LHCN-M2 (cell line): ENCODE measurements around the gene OR5A2. TPM values are rescaled to one million over a fixed set of nuclear protein-coding genes. Genes with fewer than 3 reads are reported as not detected.
A peak's percentile ranks its signal among the peaks of the same experiment; 100 is the strongest.
"Not testable (repeated sequence)": the region's sequence is repeated elsewhere in the genome, so short reads cannot be mapped to it uniquely, and the experiment has no call there.

ENCODE experiments used
- DNase-seq: peaks from one replicate; pipeline ENCODE4 v3.0.0-alpha.2; 2012; ENCODE audit warnings: low read depth
- polyA plus RNA-seq: library from polyadenylated mRNA; unstranded; fragments of >200 nt; gene quantifications from one replicate; pipeline ENCODE4 v1.2.1, GENCODE V29; 2012; ENCODE audit warnings: missing spikeins
- total RNA-seq: library from RNA; depleted of rRNA; stranded (reverse); fragments of >200 nt; gene quantifications from 2 replicates; pipeline ENCODE4 v1.2.3, GENCODE V29; 2014; rRNA removed

The OR5A2 gene, protein sequence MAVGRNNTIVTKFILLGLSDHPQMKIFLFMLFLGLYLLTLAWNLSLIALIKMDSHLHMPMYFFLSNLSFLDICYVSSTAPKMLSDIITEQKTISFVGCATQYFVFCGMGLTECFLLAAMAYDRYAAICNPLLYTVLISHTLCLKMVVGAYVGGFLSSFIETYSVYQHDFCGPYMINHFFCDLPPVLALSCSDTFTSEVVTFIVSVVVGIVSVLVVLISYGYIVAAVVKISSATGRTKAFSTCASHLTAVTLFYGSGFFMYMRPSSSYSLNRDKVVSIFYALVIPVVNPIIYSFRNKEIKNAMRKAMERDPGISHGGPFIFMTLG
- not detected in 2 replicates for total RNA-seq
- polyA plus RNA-seq, result not detected

DNA sequence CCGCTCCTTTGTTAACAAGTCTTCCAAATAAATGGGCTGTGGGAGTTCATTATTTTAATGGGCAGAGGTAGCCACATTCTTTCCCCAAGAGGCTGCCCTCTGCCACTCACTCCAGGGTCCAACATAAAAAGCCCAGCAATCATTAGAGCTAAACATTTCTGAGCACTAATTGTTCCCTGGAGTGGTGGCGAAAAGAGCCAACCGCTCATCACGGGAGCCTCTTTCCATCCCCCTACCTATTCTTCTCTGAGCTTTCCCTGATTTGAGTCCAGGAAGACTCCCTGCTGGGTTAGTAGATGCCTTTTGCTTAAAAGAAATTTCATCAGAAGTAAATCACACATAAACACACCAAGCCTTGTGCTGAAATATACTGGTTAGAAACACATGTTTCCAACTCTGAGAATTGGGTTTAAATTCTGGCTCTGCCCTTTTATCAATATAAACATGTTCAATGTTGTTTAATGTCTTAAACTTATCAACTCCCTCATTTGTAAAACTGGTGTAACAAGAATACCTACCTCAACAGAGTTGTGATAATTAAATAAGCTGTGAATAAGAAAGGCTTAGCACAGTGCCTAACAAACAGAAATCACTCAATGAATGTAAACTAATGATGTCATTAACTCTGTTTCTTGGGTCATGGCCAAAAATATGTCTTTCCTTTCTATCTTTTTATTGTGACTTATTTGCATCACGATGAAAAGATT is at the start of gene OR5A2:
Gene OR5A2 (minus strand): TSS at position 53 of the 707 bp plus-strand sequence. CDS start 3,460 bp downstream, outside the sequence.
- no peak for DNase-seq

DNA sequence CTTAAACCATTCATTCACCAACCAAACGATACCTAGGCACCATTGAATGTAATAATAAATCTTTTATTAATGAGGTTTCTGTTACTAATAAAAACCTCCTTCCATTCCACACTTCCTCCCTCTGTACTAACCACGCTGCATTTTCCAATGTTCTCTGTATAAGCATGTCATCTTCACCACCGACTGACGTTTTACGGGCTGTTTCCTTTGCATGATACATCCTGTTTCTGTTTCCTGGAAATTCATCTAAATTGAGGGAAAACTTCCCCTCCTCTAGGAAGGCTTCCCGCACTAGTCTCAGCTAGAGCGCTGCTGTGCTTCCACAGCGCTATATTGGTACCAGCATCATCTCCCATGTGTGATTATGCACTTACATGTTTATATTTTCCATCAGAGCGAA is 49.0 kb upstream of the OR5A2 start:
- DNase-seq, result no peak

DNA sequence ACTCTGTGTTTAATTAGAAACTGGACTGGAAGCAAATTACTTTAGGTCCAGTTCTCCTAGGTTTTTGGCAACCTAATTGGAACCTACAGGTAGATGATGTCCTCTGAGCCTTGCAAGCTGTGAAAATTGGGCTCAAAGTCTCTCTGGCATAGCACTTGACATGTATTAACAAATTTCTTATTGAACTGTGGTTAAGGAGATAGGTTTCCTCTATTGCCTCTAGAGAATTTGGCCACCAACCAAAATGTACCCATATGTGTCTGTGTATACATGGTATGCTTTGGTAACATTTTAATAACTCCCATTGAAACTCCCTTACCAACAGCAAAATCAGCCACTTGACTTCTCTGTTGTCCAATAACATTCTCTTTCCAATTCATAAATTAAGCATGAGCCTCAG is 46.8 kb upstream of the OR5A2 start, which contains the start of gene OR4D10:
Gene OR4D10 (plus strand): TSS at position 301 of the 400 bp plus-strand sequence. CDS start 4,115 bp downstream, outside the sequence.
- DNase-seq, result no peak

DNA sequence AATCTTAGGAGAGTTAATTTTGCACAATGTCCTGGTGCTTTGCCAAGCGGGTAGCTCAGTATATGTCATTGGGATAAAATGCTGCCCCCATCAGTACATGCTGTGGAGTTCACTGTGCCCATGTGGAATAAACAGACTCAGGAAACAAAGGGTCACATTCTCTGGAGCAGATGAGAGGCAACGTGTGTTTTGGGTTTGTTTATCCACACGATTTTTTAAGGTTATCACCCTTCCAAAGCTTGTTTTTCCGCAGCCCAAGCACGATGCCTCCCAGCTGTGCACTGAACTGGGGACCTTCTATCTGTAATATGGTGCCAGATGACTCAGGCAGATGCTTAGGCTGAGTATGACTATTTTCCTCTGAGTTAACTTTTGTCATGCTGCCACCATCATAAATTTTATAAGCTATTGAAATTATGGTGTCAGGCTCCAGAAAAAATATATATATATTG is 37.0 kb upstream of the OR5A2 start:
- DNase-seq, result peak; percentile 3

DNA sequence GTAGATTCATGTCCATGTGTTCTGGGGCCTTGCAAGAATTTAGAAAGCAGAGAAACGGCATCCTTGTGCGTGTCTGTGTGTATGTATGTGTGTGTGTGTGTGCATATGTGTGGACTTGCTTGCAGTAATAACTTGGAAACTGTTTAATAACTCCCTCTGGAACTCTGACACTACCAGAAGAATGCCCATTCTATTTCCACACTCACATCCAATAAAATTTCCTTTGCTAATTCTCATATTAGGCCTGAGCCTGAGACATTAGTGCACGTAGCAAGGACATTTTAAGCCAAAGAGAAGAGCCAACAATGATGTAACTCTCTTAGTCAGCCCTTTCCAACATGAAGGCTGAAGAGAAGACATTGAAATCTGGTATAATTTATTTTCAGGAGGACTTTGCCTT is 33.7 kb upstream of the OR5A2 start:
- DNase-seq, result no peak

DNA sequence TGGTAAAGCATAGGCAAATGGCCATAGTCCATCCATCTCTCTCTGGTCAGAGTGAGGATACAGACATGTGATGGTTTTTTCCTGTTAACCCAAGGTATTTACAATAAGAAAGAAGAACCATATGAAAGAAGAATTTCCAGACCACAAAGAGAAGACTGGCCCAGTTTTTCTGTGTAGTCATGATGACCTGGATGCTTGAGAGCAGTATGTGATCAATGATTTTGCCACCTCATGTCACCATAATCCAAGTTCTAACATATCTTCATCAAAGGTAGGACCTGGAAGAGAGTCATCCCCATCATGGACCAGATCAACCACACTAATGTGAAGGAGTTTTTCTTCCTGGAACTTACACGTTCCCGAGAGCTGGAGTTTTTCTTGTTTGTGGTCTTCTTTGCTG is 30.4 kb upstream of the OR5A2 start, which contains the start of gene OR4D6:
Gene OR4D6 (plus strand): TSS at position 301 of the 400 bp plus-strand sequence. CDS start 0 bp downstream, at position 301.
- DNase-seq, result no peak

DNA sequence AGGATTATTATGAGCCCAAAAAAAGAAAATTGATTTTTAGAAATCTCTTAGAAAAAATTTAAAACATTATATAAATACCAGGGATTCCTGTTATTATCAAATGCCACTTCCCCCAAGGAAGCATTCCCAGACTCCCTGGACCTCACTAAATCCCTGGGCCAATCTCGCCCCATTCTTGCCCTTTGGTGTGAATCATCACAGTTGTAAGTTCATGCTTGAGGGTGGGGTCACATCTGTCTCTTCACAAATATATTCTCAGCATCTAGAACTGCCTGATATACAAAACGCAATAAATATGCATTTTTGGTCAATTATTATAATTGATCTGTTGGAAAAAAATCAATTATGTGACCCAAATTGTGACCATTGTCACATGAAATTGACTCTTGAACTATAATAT is 22.3 kb upstream of the OR5A2 start:
- no peak for DNase-seq

DNA sequence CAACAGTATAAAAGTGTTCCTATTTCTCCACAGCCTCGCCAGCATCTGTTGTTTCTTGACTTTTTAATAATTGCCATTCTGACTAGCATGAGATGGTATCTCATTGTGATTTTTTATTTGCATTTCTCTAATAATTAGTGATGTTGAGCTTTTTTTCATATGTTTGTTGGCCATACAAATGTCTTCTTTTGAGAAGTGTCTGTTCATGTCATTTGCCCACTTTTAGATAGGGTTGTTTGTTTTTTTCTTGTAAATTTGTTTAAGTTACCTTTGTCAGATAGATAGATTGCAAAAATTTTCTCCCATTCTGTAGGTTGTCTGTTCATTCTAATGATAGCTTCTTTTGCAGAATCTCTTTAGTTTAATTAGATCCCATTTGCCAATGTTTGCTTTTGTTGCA is 19.4 kb upstream of the OR5A2 start:
- not testable (repeated sequence) for DNase-seq

DNA sequence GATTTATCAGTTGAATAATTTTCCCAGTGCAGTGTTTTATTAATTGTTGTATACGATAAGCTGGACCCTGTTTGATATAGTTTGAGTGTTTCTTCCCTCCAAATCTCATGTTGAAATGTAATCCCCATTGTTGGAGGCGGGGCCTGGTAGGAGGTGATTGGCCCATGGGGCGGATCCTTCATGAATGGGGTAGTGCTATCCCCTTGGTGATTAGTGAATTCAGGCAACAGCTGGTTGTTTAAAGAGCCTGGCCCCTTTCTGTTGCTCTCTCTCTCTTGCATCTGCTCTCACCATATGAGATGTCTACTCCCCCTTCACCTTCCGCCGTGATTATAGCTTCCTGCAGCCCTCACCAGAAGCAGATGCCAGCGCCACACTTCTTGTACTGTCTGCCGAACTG is 11.6 kb upstream of the OR5A2 start:
- peak; percentile 5 for DNase-seq

DNA sequence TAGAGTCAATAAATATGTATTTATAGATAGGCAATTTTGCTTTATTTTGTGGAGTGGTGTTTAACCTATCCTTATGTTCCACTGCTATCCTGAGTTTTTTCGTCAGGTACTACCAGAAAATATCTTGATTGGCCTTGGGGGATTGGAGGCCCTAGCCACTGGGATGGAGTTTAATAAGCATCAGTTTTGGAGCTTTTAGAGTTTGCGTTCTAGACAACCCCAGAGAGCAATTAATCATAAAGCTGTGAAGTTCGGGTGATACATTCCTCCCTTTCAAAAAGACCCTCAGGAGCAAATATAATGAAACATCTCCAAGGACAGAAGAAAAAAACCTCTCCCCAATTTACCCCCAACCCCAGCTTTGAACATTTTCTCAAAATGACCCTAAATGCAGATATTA is 10.0 kb upstream of the OR5A2 start, which contains the start of gene OR5A1:
Gene OR5A1 (plus strand): TSS at position 301 of the 400 bp plus-strand sequence. CDS start 6,700 bp downstream, outside the sequence.
- DNase-seq, result no peak

DNA sequence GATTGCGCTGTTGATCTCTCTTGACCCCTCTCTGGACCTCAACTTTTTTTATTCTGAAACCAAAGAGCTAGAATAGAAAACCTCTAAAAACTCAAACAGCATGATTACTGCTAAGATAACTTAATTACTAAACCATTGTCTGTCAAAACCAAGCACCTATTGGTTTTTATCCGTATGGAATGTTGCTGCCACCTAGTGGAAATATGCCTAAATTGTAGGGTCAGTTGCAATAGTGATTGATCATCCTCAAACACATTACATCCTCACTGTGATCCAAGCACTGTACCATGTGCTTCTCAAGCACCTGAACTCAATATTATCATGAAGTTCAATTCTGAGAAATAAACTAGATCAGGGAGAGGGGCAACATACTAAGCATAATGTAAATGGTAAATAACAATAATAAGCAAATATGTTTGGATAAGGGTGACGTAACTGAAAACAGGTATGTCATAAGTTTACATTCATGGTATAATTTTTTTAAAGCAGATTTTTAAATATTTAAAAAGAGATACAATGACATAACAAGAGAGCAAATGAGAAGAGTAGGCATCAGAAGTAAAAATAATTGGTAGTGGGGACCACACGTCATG is 3.8 kb upstream of the OR5A2 start:
- DNase-seq, result peak; percentile 27

DNA sequence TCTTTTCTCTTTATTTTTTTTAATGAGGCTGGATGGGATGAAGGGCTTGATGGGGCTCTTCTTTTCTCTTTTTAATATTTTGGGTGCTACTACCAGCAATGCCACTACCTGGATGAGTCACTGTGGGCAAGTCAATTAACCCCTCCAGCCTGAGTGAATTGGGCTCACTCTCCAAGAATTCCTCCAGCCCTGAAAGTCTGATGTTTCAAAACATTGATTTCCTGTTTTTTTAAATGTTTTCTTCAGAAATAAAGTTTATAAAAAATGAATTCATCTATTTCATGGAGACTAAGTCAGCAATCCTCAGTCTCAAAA is 812 bp upstream of the OR5A2 start:
- no peak for DNase-seq

DNA sequence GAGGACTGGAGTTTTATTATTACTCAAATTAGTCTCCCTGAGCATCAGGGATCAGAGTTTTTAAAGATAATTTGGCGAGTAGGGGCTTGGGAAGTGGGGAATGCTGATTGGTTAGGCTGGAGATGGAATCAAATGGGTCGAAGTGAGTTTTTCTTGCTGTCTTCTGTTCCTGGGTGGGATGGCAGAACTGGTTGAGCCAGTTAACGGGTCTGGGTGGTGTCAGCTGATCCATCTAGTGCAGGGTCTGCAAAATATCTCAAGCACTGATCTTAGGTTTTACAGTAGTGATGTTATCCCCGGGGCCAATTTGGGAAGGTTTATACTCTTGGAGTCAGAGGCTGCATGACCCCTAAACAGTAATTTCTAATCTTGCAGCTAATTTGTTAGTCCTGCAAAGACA is 1.1 kb downstream of the OR5A2 start:
- DNase-seq, result no peak

DNA sequence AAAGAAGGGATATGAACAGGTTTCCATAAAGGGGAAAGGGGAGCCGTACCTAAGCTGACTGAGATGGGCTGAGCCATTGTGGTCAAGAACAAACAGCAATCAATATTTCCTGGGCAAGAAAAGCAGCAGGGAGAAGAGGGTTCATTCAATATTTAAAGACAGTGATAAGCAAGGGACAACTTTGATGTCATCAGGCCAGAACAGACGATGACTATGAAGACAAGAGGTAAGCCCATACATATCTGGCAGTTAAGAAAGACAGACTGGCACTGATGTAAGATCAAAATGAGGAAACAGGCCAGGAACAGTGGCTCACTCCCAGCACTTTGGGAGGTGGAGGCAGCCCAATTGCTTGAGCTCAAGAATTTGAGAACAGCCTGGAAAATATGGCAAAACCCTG is 2.4 kb downstream of the OR5A2 start:
- DNase-seq, result no peak

DNA sequence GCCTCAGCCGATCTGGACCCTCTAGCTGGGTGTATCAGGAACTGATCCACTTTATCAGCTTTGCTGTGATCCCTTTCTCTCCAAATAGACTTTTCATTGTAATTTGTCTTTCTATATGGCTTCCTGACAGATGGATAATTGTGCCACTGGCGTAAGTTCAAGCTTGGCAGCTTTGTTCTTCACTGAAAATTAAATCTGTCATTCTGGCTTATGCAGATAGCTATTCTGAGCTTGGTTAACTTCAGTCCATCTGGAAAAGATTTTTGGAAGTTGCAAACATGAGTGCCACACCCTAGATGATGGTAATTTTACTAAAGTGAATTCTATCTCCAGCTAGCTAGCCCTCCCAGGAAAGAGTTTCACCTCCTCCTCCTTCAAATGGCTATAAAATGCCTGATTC is 8.1 kb downstream of the OR5A2 start:
- no peak for DNase-seq

DNA sequence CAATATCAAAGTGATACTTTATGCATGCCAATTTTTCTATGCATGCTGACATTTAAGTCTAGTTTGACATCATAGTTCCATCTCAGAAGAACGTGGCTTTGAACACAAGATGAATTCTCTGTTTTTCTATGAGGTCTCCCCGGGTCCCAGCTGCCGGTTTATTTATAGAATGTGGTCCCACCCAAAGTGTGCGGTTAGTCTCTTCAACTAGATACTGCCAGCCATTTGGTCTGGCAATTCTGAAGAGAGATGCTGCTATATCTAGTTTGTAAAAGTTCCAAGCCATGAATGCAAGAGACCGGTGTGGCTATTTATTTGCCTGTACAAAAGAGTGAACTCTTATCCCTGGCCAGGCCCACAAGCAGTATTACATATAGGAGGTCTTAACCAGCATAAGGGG is 9.2 kb downstream of the OR5A2 start:
- DNase-seq, result no peak

DNA sequence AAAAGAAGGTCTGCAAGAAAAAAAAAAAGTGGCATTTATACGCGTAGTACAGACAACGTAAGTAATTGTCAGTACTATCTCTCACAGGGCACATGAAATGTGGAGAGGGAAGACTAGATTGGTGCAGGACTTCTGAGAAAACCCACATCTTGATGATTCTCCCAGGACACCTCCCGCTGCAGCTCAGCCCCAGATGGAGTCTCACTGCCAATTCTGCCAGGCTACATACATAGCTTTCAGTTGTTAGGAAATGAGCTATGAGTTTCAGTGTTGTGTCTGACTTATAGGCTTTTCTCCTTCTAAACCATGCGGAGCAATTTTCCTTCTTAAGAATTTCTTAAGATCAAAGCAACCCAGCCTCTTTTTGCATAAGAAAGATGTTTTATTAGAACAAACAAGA is 9.6 kb downstream of the OR5A2 start:
- DNase-seq, result no peak

DNA sequence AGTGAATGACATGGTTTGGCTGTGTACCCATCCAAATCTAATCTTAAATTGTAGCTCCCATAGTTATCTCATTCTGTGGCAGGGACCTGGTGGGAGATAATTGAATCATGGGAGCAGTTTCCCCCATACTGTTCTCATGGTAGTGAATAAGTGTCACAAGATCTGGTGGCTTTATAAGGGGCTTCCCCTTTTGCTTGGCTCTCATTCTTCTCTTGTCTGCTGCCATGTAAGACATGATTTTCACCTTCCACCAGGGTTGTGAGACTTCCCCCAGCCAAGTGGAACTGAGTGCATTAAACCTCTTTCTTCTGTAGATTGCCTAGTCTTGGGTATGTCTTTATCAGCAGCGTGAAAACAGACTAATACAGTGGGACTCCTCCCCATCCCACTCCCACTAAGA is 11.1 kb downstream of the OR5A2 start:
- no peak for DNase-seq

DNA sequence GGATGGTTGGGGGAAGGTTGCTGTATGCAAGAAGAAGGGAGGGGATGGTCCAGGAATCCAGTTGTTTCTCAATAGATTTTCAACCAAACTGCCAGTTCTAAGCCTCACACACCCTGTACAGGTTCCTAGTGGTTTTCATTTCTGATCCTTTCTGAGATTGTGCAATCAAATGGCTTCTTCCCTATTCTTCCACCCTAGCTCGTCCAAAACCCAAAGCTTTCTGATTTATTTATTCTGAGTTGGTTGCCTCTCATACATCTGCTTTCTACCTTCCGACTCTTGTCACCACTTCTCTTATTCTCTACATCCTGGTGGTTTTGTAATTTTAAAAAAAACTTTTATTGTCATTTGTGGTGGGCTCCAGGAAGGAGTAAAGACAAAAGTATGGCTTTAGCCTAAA is 12.6 kb downstream of the OR5A2 start:
- DNase-seq, result no peak

DNA sequence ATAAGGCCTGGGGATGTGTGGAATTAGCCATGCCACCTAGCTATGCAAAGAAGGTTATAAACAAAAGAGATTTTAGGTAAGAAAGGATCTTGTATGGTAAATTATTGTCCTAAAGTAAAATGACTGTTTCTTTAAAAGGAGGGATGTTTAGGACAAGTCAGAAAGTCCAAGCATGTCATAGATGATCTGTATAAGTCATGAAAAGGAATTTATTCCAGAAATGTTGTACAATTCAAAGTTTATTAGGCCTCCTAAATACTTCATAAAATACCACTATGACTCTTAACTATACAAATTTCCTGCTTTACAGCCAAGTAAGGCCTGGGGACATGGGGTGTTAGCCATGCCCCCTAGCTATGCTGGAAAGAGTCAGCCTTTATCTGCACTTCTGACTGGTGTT is 22.7 kb downstream of the OR5A2 start:
- peak; percentile 3 for DNase-seq

DNA sequence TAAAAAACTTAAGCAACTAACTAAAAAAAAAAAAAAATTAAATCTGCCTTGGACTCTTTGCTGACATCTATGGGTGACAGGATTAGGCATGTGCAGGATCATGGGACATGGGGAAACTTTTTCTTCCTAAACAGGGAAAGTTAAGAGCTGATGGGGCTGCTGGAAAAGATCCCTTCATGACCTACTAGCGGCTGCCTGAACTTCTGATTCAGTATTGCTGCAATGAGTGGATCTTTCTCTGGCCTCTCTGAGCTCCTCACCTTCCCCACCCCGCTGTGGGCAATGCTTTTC is 25.0 kb downstream of the OR5A2 start:
- DNase-seq, result no peak

DNA sequence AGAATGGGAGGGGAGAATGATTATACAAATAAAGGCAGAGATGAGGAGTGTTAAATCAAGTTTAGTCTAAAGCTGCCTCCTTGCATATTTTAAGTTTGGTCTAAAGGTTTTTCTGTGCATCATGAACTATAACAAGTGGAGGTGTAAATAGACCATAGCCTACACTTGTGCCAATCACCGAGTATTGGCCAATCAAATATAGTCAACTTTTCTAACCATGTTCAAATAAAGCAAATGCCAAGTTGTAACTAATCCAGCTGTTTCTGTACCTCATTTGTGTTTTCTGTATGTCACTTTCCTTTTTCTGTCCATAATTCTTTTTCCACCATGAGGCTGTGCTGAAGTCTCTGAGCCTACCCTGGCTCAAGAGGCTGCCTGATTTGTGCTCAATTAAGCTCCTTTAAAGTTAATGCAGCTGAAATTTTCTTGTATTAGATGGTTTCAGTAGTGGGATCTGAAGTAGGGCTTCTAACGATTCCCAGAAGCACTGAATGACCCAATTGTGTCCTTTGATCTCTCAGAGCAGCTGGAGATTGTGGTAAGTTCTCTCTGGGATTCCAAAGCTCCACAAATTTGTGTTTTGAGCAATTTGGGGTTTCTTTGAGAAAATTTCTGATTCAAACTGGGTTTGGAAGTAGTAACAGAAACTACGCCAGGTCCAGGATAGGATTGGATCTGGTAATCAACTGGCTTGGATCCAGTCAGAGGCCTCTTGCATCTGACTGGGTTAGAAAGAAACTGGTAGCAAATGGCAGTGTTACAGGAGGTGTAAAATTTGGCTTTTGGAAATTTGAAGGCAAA is 25.6 kb downstream of the OR5A2 start:
- DNase-seq, result no peak
